Measurements from ENCODE around the gene SCN8A.

SCN8A gene

GRCh38 chr12:51850081-51850964 is 259.3 kb downstream of the SCN8A start:
- DNase-seq (ENCODE audit: low read depth, low spot score): no peak

GRCh38 chr12:51850965-51851299 is 259.9 kb downstream of the SCN8A start:
- no peak for DNase-seq (ENCODE audit: low read depth, low spot score)

GRCh38 chr12:51851413-51852124 is 260.5 kb downstream of the SCN8A start:
- DNase-seq (ENCODE audit: low read depth, low spot score): no peak

GRCh38 chr12:51852404-51853137 is 261.5 kb downstream of the SCN8A start:
- DNase-seq (ENCODE audit: low read depth, low spot score): no peak

- peak; percentile 92 for DNase-seq (ENCODE audit: low read depth, low spot score)
Measured at GRCh38 chr12:51855586-51856428, 264.8 kb downstream of the SCN8A start.

- no peak for DNase-seq (ENCODE audit: low read depth, low spot score)
Measured at GRCh38 chr12:51860986-51861385, 270.0 kb downstream of the SCN8A start.

Measured in astrocyte of the hippocampus (primary cell).